NCI-H446 (cell line): Measurements from ENCODE around the gene CTSA.
"Not testable (repeated sequence)": the region's sequence is repeated elsewhere in the genome, so short reads cannot be mapped to it uniquely, and the experiment has no call there.

ENCODE experiments used
- DNase-seq, 2 experiments: peaks; one replicate each; lab custom pipeline; 2025; lab: John Stamatoyannopoulos, UW

Gene CTSA

GRCh38 chr20:45866454-45866853 is 24.7 kb upstream of the CTSA start:
- no peak for DNase-seq

GRCh38 chr20:45867136-45867818 is 23.9 kb upstream of the CTSA start:
- no peak for DNase-seq

- no peak for DNase-seq
These were observed 23.3 kb upstream of the CTSA start for GRCh38 chr20:45867819-45868176.

GRCh38 chr20:45872626-45873025 is 18.5 kb upstream of the CTSA start:
- DNase-seq, result no peak

GRCh38 chr20:45873409-45874103 is 17.6 kb upstream of the CTSA start:
- DNase-seq, result no peak

- DNase-seq, result not testable (repeated sequence)
These were observed 17.0 kb upstream of the CTSA start for GRCh38 chr20:45874104-45874481.

- no peak for DNase-seq
These were observed 16.6 kb upstream of the CTSA start for GRCh38 chr20:45874576-45874975.

GRCh38 chr20:45878076-45878761 is 12.9 kb upstream of the CTSA start:
- DNase-seq, result no peak

GRCh38 chr20:45880988-45881788 is 9.9 kb upstream of the CTSA start, which contains the start of gene ZSWIM1:
TSS of gene ZSWIM1 (plus strand) at chr20:45881227. CDS start at chr20:45882593, 1,366 bp downstream.
- peak; percentile 99 for DNase-seq

GRCh38 chr20:45882469-45883099 is 8.6 kb upstream of the CTSA start:
- DNase-seq, result no peak

- no peak for DNase-seq
These were observed 8.1 kb upstream of the CTSA start for GRCh38 chr20:45883100-45883469.

- DNase-seq, result no peak
These were observed 4.4 kb upstream of the CTSA start for GRCh38 chr20:45886590-45887345.

GRCh38 chr20:45887346-45887715 is 3.8 kb upstream of the CTSA start, which contains the start of gene SPATA25:
TSS of gene SPATA25 (minus strand) at chr20:45887622. CDS start at chr20:45887590, 32 bp downstream.
- no peak for DNase-seq

GRCh38 chr20:45888681-45889080 is 2.5 kb upstream of the CTSA start:
- no peak for DNase-seq

- DNase-seq, result peak in 1 of 2 experiments; percentile 35
These were observed 804 bp upstream of the CTSA start for GRCh38 chr20:45890077-45890984.

GRCh38 chr20:45892049-45892825 is 1.1 kb downstream of the CTSA start:
- no peak for DNase-seq

GRCh38 chr20:45892828-45893500 is 1.8 kb downstream of the CTSA start:
- DNase-seq, result no peak

- no peak for DNase-seq
These were observed 2.7 kb downstream of the CTSA start for GRCh38 chr20:45893831-45894230.

- no peak for DNase-seq
These were observed 3.7 kb downstream of the CTSA start for GRCh38 chr20:45894797-45895196.
